ENCODE data around the gene PTPRK. TPM values are rescaled to one million over a fixed set of nuclear protein-coding genes. Genes with fewer than 3 reads are reported as not detected.

The PTPRK gene
- total and polyA plus RNA-seq, 2 of the 8 experiments (the other 6 are each of a cell fraction or from before 2014, with no cell fraction given): 11.4 to 47.3 TPM

DNA sequence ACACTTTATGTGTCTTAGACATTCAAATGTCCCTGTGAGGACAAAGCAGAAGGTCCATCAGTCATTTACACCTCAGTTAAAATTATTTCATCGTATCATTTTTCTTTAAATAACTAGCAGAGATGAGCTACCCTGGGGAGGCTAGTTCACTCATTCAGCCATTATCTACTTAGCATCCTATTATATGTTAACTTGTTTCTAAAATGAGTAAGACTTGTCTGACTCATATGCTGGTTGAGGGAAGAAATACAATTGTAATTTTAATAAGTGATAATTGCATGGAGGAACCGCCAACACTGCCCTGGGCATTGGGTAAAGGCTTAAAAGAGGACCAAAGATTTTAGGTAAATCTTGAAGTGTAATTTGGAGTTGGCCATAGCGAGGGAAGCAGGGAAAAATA is 12.4 kb upstream of the PTPRK start (continued):
- no peak for TF ChIP-seq SUZ12 (IDR thresholded peaks at IDR 0.05; ENCODE audit: low read length)
- no peak for TF ChIP-seq CREB1 (IDR thresholded peaks at IDR 0.05)
